ENCODE data around the gene GDPD3.

GDPD3 gene

GRCh38 chr16:30139583-30140481, 26.5 kb upstream of the GDPD3 start:
- TF ChIP-seq POLR2AphosphoS5 (IDR thresholded peaks at IDR 0.05; ENCODE audit: low read depth): no peak
- TF ChIP-seq SPI1 (IDR thresholded peaks at IDR 0.05; ENCODE audit: borderline replicate concordance, low read depth): peak; percentile 96
- H3K4me3 ChIP-seq (replicated peaks; ENCODE audit: insufficient read depth, low read length): no peak overlapping the region
- H3K27ac ChIP-seq (replicated peaks): peak overlapping the region; percentile 48
- peak in 1 of 2 experiments; percentile 44 for DNase-seq (ENCODE audit: low read depth in 1 of 2, low spot score in 1 of 2)
- no peaks in the 10 kb centered on the region for H3K27me3 ChIP-seq (ENCODE audit: insufficient read depth, poor library complexity, severe bottlenecking)

GRCh38 chr16:30137897-30138296, 24.6 kb upstream of the GDPD3 start:
- Histone ChIP-seq H3K27ac (replicated peaks) (no peak overlapping the region), H3K4me3 (replicated peaks; ENCODE audit: insufficient read depth, low read length) (no peak overlapping the region), H3K27me3 (ENCODE audit: insufficient read depth, poor library complexity, severe bottlenecking) (no peaks in the 10 kb centered on the region)
- no peak for DNase-seq (ENCODE audit: low read depth in 1 of 2, low spot score in 1 of 2)
- TF ChIP-seq GABPA (IDR thresholded peaks at IDR 0.05; ENCODE audit: low read depth) (no peak), REST (IDR thresholded peaks at IDR 0.05; ENCODE audit: insufficient replicate concordance, low read depth) (no peak), SPI1 (IDR thresholded peaks at IDR 0.05; ENCODE audit: borderline replicate concordance, low read depth) (no peak), POLR2AphosphoS5 (IDR thresholded peaks at IDR 0.05; ENCODE audit: low read depth) (no peak)
- TF ChIP-seq, protein P1, sequence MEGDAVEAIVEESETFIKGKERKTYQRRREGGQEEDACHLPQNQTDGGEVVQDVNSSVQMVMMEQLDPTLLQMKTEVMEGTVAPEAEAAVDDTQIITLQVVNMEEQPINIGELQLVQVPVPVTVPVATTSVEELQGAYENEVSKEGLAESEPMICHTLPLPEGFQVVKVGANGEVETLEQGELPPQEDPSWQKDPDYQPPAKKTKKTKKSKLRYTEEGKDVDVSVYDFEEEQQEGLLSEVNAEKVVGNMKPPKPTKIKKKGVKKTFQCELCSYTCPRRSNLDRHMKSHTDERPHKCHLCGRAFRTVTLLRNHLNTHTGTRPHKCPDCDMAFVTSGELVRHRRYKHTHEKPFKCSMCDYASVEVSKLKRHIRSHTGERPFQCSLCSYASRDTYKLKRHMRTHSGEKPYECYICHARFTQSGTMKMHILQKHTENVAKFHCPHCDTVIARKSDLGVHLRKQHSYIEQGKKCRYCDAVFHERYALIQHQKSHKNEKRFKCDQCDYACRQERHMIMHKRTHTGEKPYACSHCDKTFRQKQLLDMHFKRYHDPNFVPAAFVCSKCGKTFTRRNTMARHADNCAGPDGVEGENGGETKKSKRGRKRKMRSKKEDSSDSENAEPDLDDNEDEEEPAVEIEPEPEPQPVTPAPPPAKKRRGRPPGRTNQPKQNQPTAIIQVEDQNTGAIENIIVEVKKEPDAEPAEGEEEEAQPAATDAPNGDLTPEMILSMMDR (IDR thresholded peaks at IDR 0.05; ENCODE audit: insufficient read depth, low read length): no peak

GRCh38 chr16:30136971-30137605, 23.8 kb upstream of the GDPD3 start:
- Histone ChIP-seq H3K27me3 (ENCODE audit: insufficient read depth, poor library complexity, severe bottlenecking) (no peaks in the 10 kb centered on the region), H3K27ac (replicated peaks) (peak overlapping the region; percentile 55), H3K4me3 (replicated peaks; ENCODE audit: insufficient read depth, low read length) (no peak overlapping the region)
- peak; percentile 48 to 73 for DNase-seq (ENCODE audit: low read depth in 1 of 2, low spot score in 1 of 2)
- TF ChIP-seq POLR2AphosphoS5 (IDR thresholded peaks at IDR 0.05; ENCODE audit: low read depth): no peak
- peak; percentile 49; the same call in 1 of the 2 replicates for TF ChIP-seq SPI1 (IDR thresholded peaks at IDR 0.05; ENCODE audit: borderline replicate concordance, low read depth)
- no peak for TF ChIP-seq GABPA (IDR thresholded peaks at IDR 0.05; ENCODE audit: low read depth)

GRCh38 chr16:30132591-30132990, 19.3 kb upstream of the GDPD3 start:
- TF ChIP-seq, protein P1 (IDR thresholded peaks at IDR 0.05; ENCODE audit: insufficient read depth, low read length): no peak
- TF ChIP-seq POLR2AphosphoS5 (IDR thresholded peaks at IDR 0.05; ENCODE audit: low read depth) (no peak), REST (IDR thresholded peaks at IDR 0.05; ENCODE audit: insufficient replicate concordance, low read depth) (no peak), SPI1 (IDR thresholded peaks at IDR 0.05; ENCODE audit: borderline replicate concordance, low read depth) (no peak), GABPA (IDR thresholded peaks at IDR 0.05; ENCODE audit: low read depth) (no peak)
- H3K4me3 ChIP-seq (replicated peaks; ENCODE audit: insufficient read depth, low read length): no peak overlapping the region
- H3K27me3 ChIP-seq (ENCODE audit: insufficient read depth, poor library complexity, severe bottlenecking): no peaks in the 10 kb centered on the region
- H3K27ac ChIP-seq (replicated peaks): peak overlapping the region; percentile 22; the same call in 1 of the 2 replicates
- no peak for DNase-seq (ENCODE audit: low read depth in 1 of 2, low spot score in 1 of 2)

All from HL-60 (cell line).